HCT116 (cell line): Measurements from ENCODE around the gene KIAA0825. TPM values are rescaled to one million over a fixed set of nuclear protein-coding genes. Genes with fewer than 3 reads are reported as not detected.

Source experiments
- ATAC-seq: fragments of 200-7000 bp; cut with Tn5 transposase; 2 replicates; pipeline ENCODE4 v1.9.1; 2020; ENCODE audit warnings: mild to moderate bottlenecking, moderate library complexity
- BruUV-seq: library from RNA; stranded (reverse); fragments of 400-500 nt; replicated peaks from 2 replicates; lab custom pipeline; 2021; lab: Mats Ljungman, UMichigan
- CTCF ChIA-PET: fragments of 300-600 bp; sonication (Branson Sonifier 250); formaldehyde crosslinking; loops from one replicate; lab custom pipeline; 2021; ENCODE audit warnings: antibody characterized with exemption; lab: Charles Lee
- POLR2A ChIA-PET: fragments of 300-600, 350-600 bp; sonication (Branson Sonifier 250); formaldehyde crosslinking; loops from one replicate; lab custom pipeline; 2021; ENCODE audit warnings: antibody characterized with exemption; lab: Charles Lee
- RAD21 ChIA-PET, 2 experiments: fragments of 300-600 bp; sonication (Branson Sonifier 250); formaldehyde crosslinking; loops; one replicate each; lab custom pipeline; 2023; ENCODE audit warnings: low total read pairs in 2 of 2; ENCODE audit not compliant: uncharacterized antibody in 2 of 2, unreplicated experiment in 2 of 2, low non-redundant PET in 1 of 2; lab: Charles Lee
- DNase-seq: peaks from one replicate; pipeline ENCODE4 v3.0.0-alpha.2; 2010; ENCODE audit warnings: low read depth, low spot score
- H2AFZ ChIP-seq: fragments of 200-600 bp; shearing (Covaris generic), sonication (generic); 2 replicates; pipeline ENCODE4 v1.6.1; 2017; ENCODE audit warnings: low read depth, mixed run types, mixed read lengths, antibody characterized with exemption, low read length; ENCODE audit not compliant: poor library complexity, severe bottlenecking
- H3K27ac ChIP-seq: 2 replicates; pipeline ENCODE4 v1.5.1; 2012; ENCODE audit warnings: low read depth, low read length
- H3K27me3 ChIP-seq: fragments of 200-600 bp; sonication (generic); 2 replicates; pipeline ENCODE4 v1.6.1; 2016; ENCODE audit warnings: mixed run types, low read length, mixed read lengths; ENCODE audit not compliant: insufficient read depth
- H3K36me3 ChIP-seq, 2 experiments: fragments of 200-500 bp in 1 of 2; fragments of 200-600 bp in 1 of 2; sonication (Bioruptor generic) in 1 of 2; sonication (generic) in 1 of 2; 2 replicates each; pipeline versions ENCODE4 v1.5.1 to v1.6.1; 2014 to 2016; ENCODE audit warnings: low read length in 2 of 2, inconsistent platforms in 1 of 2, mixed read lengths in 1 of 2, mixed run types in 1 of 2; ENCODE audit not compliant: insufficient read depth in 2 of 2, control insufficient read depth in 1 of 2
- H3K4me1 ChIP-seq, 2 experiments: fragments of 200-600 bp in 1 of 2; sonication (generic) in 1 of 2; 2 replicates each; pipeline versions ENCODE4 v1.5.1 to v1.6.1; 2012 to 2017; ENCODE audit warnings: low read length in 2 of 2, inconsistent platforms in 1 of 2, mild to moderate bottlenecking in 1 of 2, mixed read lengths in 1 of 2, mixed run types in 1 of 2, moderate library complexity in 1 of 2; ENCODE audit not compliant: insufficient read depth in 2 of 2, control insufficient read depth in 1 of 2
- H3K4me2 ChIP-seq: fragments of 200-600 bp; sonication (generic); 2 replicates; pipeline ENCODE4 v1.6.1; 2017; ENCODE audit warnings: mixed run types, low read length, mixed read lengths
- H3K4me3 ChIP-seq, 2 experiments: fragments of 200-600 bp in 1 of 2; sonication (generic) in 1 of 2; replicated peaks in 1 of 2; 2 replicates each; pipeline ENCODE4 v1.5.1; 2011 to 2016; ENCODE audit warnings: low read length in 2 of 2, control low read depth in 1 of 2, low read depth in 1 of 2, mild to moderate bottlenecking in 1 of 2, mixed read lengths in 1 of 2, mixed run types in 1 of 2
- H3K79me2 ChIP-seq: fragments of 200-600 bp; sonication (generic); 2 replicates; pipeline ENCODE4 v1.6.1; 2017; ENCODE audit warnings: mild to moderate bottlenecking, mixed run types, low read length, moderate library complexity, mixed read lengths; ENCODE audit not compliant: insufficient read depth
- H3K9ac ChIP-seq: fragments of 200-600 bp; sonication (generic); 2 replicates; pipeline ENCODE4 v1.6.1; 2016; ENCODE audit warnings: low read length, mixed read lengths
- H3K9me2 ChIP-seq: fragments of 200-600 bp; sonication (generic), shearing (Covaris generic); 2 replicates; pipeline ENCODE4 v1.6.1; 2017; ENCODE audit warnings: mixed run types, mild to moderate bottlenecking, moderate library complexity; ENCODE audit not compliant: insufficient read depth
- H3K9me3 ChIP-seq, 2 experiments: fragments of 200-500 bp in 1 of 2; fragments of 200-600 bp in 1 of 2; sonication (Bioruptor generic) in 1 of 2; sonication (generic) in 1 of 2; 2 replicates each; pipeline ENCODE4 v1.6.1; 2014 to 2017; ENCODE audit warnings: low read length in 2 of 2, mixed read lengths in 2 of 2, inconsistent platforms in 1 of 2, low read depth in 1 of 2, mild to moderate bottlenecking in 1 of 2, mixed run types in 1 of 2, moderate library complexity in 1 of 2; ENCODE audit not compliant: control insufficient read depth in 1 of 2, insufficient read depth in 1 of 2
- H4K20me1 ChIP-seq: fragments of 200-600 bp; sonication (generic), shearing (Covaris generic); 2 replicates; pipeline ENCODE4 v1.6.1; 2017; ENCODE audit warnings: mixed run types, mild to moderate bottlenecking, moderate library complexity; ENCODE audit not compliant: insufficient read depth
- CTCF ChIP-seq, 3 experiments: fragments of 200-600 bp in 1 of 3; sonication (generic) in 1 of 3; IDR thresholded peaks in 2 of 3; conservative IDR thresholded peaks in 1 of 3; 2 replicates each; pipeline ENCODE4 v1.5.1; 2012 to 2017; ENCODE audit warnings: low read depth in 2 of 3, low read length in 2 of 3, antibody characterized with exemption in 1 of 3, borderline replicate concordance in 1 of 3, control low read depth in 1 of 3, mild to moderate bottlenecking in 1 of 3, mixed read lengths in 1 of 3, mixed run types in 1 of 3, moderate library complexity in 1 of 3; ENCODE audit not compliant: insufficient read depth in 1 of 3
- EZH2 ChIP-seq: fragments of 200-600 bp; sonication (generic); IDR thresholded peaks from 2 replicates; pipeline ENCODE4 v1.6.1; 2017; ENCODE audit warnings: antibody characterized with exemption, mixed run types
- POLR2AphosphoS5 ChIP-seq: IDR thresholded peaks from 2 replicates; pipeline ENCODE4 v1.6.1; 2011; ENCODE audit warnings: mild to moderate bottlenecking, low read depth, low read length, moderate library complexity
- RAD21 ChIP-seq: IDR thresholded peaks from 2 replicates; pipeline ENCODE4 v1.6.1; 2012; ENCODE audit warnings: low read depth, mild to moderate bottlenecking
- SRF ChIP-seq: IDR thresholded peaks from 2 replicates; pipeline ENCODE4 v1.6.1; 2012; ENCODE audit warnings: low read depth
- TCF7L2 ChIP-seq: IDR thresholded peaks from 2 replicates; pipeline ENCODE4 v1.7.0; 2011; ENCODE audit warnings: borderline replicate concordance, inconsistent platforms; ENCODE audit not compliant: insufficient read depth, insufficient read length; ENCODE audit errors: extremely low read depth
- intact Hi-C: fragments of 100-400 bp; cut with micrococcal nuclease; formaldehyde crosslinking; loops from 2 replicates; pipeline ENCODE4 v1.10.0; 2022
- total RNA-seq: library from RNA; stranded (reverse); gene quantifications from one replicate; pipeline ENCODE4 v1.2.1, GENCODE V29; 2021; ENCODE audit not compliant: unreplicated experiment

Gene KIAA0825
- total RNA-seq, 1 experiment from 2014 or later: 1.4 TPM

GRCh38 chr5:94254214-94254613, 364.2 kb downstream of the KIAA0825 start:
- intact Hi-C loops: no loop called here
- Histone ChIP-seq H3K36me3 (no peaks in the 10 kb centered on the region), H4K20me1 (no peaks in the 10 kb centered on the region), H3K27me3 (no peaks in the 10 kb centered on the region), H3K4me2 (no peak overlapping the region), H3K27ac (no peak overlapping the region), H3K79me2 (no peaks in the 10 kb centered on the region), H3K9me3 (no peaks in the 10 kb centered on the region), H2AFZ (no peak overlapping the region), H3K4me1 (no peaks in the 10 kb centered on the region), H3K4me3 (no peak overlapping the region), H3K9me2 (no peaks in the 10 kb centered on the region), H3K9ac (no peak overlapping the region)
- CTCF ChIA-PET: interaction anchor here (1.7 kb wide), 1 partner anchor 483 kb away, joined by 5 read pairs; no protein-coding TSS in a partner anchor
- TF ChIP-seq RAD21: 0 out of 2 replicates have a peak, but pooled peaks have one; percentile 8
- TF ChIP-seq EZH2: no peak
- no TSS peak for BruUV-seq
- DNase-seq (no peak), ATAC-seq (no peak)
- RAD21 ChIA-PET: no interaction called here
- POLR2A ChIA-PET: no interaction called here

- ATAC-seq: no peak
- Histone ChIP-seq H3K4me3 (no peak overlapping the region), H3K27ac (no peak overlapping the region), H3K79me2 (no peaks in the 10 kb centered on the region), H3K27me3 (no peaks in the 10 kb centered on the region), H3K36me3 (no peaks in the 10 kb centered on the region), H4K20me1 (no peaks in the 10 kb centered on the region), H2AFZ (no peak overlapping the region), H3K9me3 (no peaks in the 10 kb centered on the region)
- intact Hi-C loops: no loop called here
- no TSS peak for BruUV-seq
- ChIA-PET CTCF (no interaction called here), RAD21 (no interaction called here)
- DNase-seq: no peak
- TF ChIP-seq CTCF (IDR thresholded peaks at IDR 0.05 in 2 of 3, conservative IDR thresholded peaks at IDR 0.05 in 1 of 3; ENCODE audit: borderline replicate concordance in 1 of 3, insufficient read depth in 1 of 3, low read depth in 2 of 3, low read length in 2 of 3) (0 out of 6 replicates have a peak, but pooled peaks of 1 of the 3 experiments have one; percentile 4), POLR2AphosphoS5 (no peak), TCF7L2 (no peak), SRF (no peak)
- TF ChIP-seq, all 23 proteins: peak for 1
- H3K4me1 ChIP-seq: no peaks in the 10 kb centered on the region
- no peak overlapping the region for H3K4me2 ChIP-seq
- POLR2A ChIA-PET: no interaction called here
- no peaks in the 10 kb centered on the region for H3K9me2 ChIP-seq
- H3K9ac ChIP-seq: no peak overlapping the region
Measured at GRCh38 chr5:94250985-94251384, 367.4 kb downstream of the KIAA0825 start.
